ENCODE results near the gene SPATA13. TPM values are rescaled to one million over a fixed set of nuclear protein-coding genes. Genes with fewer than 3 reads are reported as not detected.

SPATA13 gene
- 8.4 TPM for total RNA-seq
- long read RNA-seq, full-length matches to known transcripts, result 4 of 11 reads
- long read RNA-seq, partial matches to known transcripts, result 2 of 11 reads
- long read RNA-seq, other reads (novel, unspliced or antisense), result 5 of 11 reads

GRCh38 chr13:24160458-24161009 lies at the start of gene SPATA13:
Gene SPATA13, plus strand, starts transcription at chr13:24160720. Its CDS starts 62,210 bp downstream, at chr13:24222930.
- intact Hi-C loops (cut with micrococcal nuclease), result no loop called here
- DNase-seq, result peak; percentile 92
- peaks cover 38% of the 10 kb centered on the region for H3K4me1 ChIP-seq
- H3K9me3 ChIP-seq (replicated peaks), result no peaks in the 10 kb centered on the region
- H3K4me3 ChIP-seq, result peak within 1 kb of the TSS; percentile 84
- peak within 1 kb of the TSS; percentile 84 for H3K27ac ChIP-seq (replicated peaks)
- no peaks in the 10 kb centered on the region for H3K36me3 ChIP-seq
- TF ChIP-seq CTCF (IDR thresholded peaks at IDR 0.05; ENCODE audit: borderline replicate concordance), result no peak
- peaks cover 28% of the 10 kb centered on the region for H3K27me3 ChIP-seq (ENCODE audit: low read depth)

GRCh38 chr13:24112791-24113190 lies 47.7 kb upstream of the SPATA13 start:
- Histone ChIP-seq H3K27me3 (ENCODE audit: low read depth) (peaks cover 8% of the 10 kb centered on the region), H3K9me3 (replicated peaks) (no peaks in the 10 kb centered on the region), H3K36me3 (no peaks in the 10 kb centered on the region), H3K27ac (replicated peaks) (peak overlapping the region; percentile 31), H3K4me3 (no peak overlapping the region), H3K4me1 (no peaks in the 10 kb centered on the region)
- TF ChIP-seq CTCF (IDR thresholded peaks at IDR 0.05; ENCODE audit: borderline replicate concordance), result no peak
- intact Hi-C loops (cut with micrococcal nuclease), result no loop called here
- DNase-seq, result no peak

- no peak overlapping the region for H3K27ac ChIP-seq (replicated peaks)
- no peak for DNase-seq
- intact Hi-C loops (cut with micrococcal nuclease), result no loop called here
- no peaks in the 10 kb centered on the region for H3K9me3 ChIP-seq (replicated peaks)
- no peak for TF ChIP-seq CTCF (IDR thresholded peaks at IDR 0.05; ENCODE audit: borderline replicate concordance)
- H3K4me3 ChIP-seq, result no peak overlapping the region
- peaks cover 14% of the 10 kb centered on the region for H3K4me1 ChIP-seq
- no peaks in the 10 kb centered on the region for H3K36me3 ChIP-seq
- peaks cover 6% of the 10 kb centered on the region for H3K27me3 ChIP-seq (ENCODE audit: low read depth)
These were observed 44.8 kb upstream of the SPATA13 start for GRCh38 chr13:24115671-24116070.

- DNase-seq, result no peak
- H3K27me3 ChIP-seq (ENCODE audit: low read depth), result peaks cover 6% of the 10 kb centered on the region
- H3K36me3 ChIP-seq, result no peaks in the 10 kb centered on the region
- H3K4me3 ChIP-seq, result no peak overlapping the region
- TF ChIP-seq CTCF (IDR thresholded peaks at IDR 0.05; ENCODE audit: borderline replicate concordance), result no peak
- no peak overlapping the region for H3K27ac ChIP-seq (replicated peaks)
- no peaks in the 10 kb centered on the region for H3K9me3 ChIP-seq (replicated peaks)
- intact Hi-C loops (cut with micrococcal nuclease), result no loop called here
- H3K4me1 ChIP-seq, result peaks cover 16% of the 10 kb centered on the region
These were observed 44.4 kb upstream of the SPATA13 start for GRCh38 chr13:24116131-24116530.

- no peak overlapping the region for H3K4me3 ChIP-seq
- H3K36me3 ChIP-seq, result no peaks in the 10 kb centered on the region
- H3K27me3 ChIP-seq (ENCODE audit: low read depth), result peaks cover 9% of the 10 kb centered on the region
- H3K27ac ChIP-seq (replicated peaks), result no peak overlapping the region
- no peak for TF ChIP-seq CTCF (IDR thresholded peaks at IDR 0.05; ENCODE audit: borderline replicate concordance)
- DNase-seq, result no peak
- H3K4me1 ChIP-seq, result peaks cover 26% of the 10 kb centered on the region
- no peaks in the 10 kb centered on the region for H3K9me3 ChIP-seq (replicated peaks)
- intact Hi-C loops (cut with micrococcal nuclease), result no loop called here
These were observed 41.9 kb upstream of the SPATA13 start for GRCh38 chr13:24118576-24118975.

Data from left ventricle myocardium inferior (tissue), 1 donor.